ENCODE data around the gene OMG.

DNA sequence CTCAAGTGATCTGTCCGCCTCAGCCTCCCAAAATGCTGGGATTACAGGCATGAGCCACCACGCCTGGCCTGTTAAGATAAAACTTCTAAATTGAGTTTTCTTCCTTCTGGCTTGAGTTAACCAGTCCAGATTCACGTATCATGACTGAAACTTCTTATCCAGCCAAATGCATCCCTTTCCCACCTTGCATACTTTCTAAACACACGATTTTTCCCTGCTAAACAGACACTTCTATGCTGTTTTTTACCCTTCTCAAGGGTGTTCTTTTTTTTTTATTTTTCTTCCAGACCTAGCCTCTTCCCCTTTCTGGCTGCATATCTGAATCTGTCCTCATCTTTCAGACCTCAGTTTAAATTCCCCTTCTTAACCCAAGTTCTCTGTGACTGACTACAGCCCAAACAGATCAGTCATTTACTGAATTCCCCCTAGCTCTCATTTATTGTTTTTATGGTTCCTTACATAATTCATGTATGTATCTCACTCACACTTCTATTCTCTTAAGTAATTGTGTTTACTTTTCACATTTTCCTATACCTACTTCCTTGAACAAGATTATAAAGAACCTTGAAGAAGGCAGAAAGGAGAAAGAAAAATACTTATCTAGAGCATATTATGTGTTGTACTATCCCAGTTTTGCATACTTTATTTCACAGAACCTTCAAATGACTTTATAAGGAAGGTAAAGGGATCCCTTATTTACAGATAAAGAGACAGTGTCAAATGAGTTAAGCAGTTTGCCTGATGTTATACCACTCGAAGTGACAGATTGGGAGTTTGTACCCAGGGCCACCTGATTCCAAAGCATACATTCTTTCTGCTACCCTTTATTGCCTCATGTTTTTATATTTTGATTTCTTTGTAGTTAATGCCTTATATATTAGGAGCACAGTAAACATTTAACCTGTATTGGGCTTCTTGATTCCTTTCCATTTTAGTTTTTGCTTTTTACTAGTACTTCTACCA, 11.6 kb upstream of the OMG start:
- TF ChIP-seq CTCF (IDR thresholded peaks at IDR 0.05; ENCODE audit: insufficient read depth, low read length, poor library complexity, severe bottlenecking): no peak
- no peak for TF ChIP-seq EZH2phosphoT487 (conservative IDR thresholded peaks at IDR 0.05; ENCODE audit: low read length)
